Neuron (in vitro differentiated cells): ENCODE data around the gene FAM25G.

Experiments
- H2AFZ ChIP-seq: one replicate; pipeline ENCODE4 v1.6.1; 2013; ENCODE audit warnings: low read depth, mild to moderate bottlenecking, inconsistent platforms, low read length, moderate library complexity
- H3K27me3 ChIP-seq: one replicate; pipeline ENCODE4 v1.6.1; 2013; ENCODE audit warnings: low read length; ENCODE audit not compliant: insufficient read depth
- H3K36me3 ChIP-seq: one replicate; pipeline ENCODE4 v1.6.1; 2013; ENCODE audit warnings: low read length; ENCODE audit not compliant: insufficient read depth
- H3K4me1 ChIP-seq: one replicate; pipeline ENCODE4 v1.6.1; 2013; ENCODE audit warnings: low read length; ENCODE audit not compliant: insufficient read depth
- H3K4me3 ChIP-seq: 2 replicates; pipeline ENCODE4 v1.5.1; 2013; ENCODE audit warnings: mild to moderate bottlenecking, low read length, moderate library complexity
- H3K9me3 ChIP-seq: one replicate; pipeline ENCODE4 v1.6.1; 2013; ENCODE audit warnings: low read length

Gene FAM25G

DNA sequence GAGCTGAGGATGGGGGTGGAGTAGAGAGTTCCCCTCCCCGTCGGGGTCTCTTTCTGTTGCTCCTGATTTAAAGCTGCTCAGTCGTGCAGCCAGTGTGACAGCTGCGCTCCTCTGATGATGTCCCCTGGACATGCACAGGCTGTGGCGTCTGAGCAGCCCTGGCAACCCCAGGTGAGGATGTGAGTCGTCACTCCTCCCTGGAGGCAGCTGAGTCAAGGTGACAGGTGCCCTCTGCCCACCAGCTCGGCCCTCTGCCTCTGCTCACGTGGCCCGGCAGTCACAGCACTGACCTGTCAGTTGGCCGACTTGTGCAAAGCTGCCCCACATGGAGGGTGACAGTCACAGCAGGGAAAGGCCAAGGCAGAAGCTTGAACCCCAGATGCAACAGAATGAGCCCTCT is 41.5 kb downstream of the FAM25G start:
- H3K4me3 ChIP-seq, result no peak overlapping the region
- no peaks in the 10 kb centered on the region for H3K36me3 ChIP-seq
- H3K9me3 ChIP-seq, result no peaks in the 10 kb centered on the region
- H3K27me3 ChIP-seq, result peaks cover 26% of the 10 kb centered on the region
- no peaks in the 10 kb centered on the region for H3K4me1 ChIP-seq
- no peak overlapping the region for H2AFZ ChIP-seq

DNA sequence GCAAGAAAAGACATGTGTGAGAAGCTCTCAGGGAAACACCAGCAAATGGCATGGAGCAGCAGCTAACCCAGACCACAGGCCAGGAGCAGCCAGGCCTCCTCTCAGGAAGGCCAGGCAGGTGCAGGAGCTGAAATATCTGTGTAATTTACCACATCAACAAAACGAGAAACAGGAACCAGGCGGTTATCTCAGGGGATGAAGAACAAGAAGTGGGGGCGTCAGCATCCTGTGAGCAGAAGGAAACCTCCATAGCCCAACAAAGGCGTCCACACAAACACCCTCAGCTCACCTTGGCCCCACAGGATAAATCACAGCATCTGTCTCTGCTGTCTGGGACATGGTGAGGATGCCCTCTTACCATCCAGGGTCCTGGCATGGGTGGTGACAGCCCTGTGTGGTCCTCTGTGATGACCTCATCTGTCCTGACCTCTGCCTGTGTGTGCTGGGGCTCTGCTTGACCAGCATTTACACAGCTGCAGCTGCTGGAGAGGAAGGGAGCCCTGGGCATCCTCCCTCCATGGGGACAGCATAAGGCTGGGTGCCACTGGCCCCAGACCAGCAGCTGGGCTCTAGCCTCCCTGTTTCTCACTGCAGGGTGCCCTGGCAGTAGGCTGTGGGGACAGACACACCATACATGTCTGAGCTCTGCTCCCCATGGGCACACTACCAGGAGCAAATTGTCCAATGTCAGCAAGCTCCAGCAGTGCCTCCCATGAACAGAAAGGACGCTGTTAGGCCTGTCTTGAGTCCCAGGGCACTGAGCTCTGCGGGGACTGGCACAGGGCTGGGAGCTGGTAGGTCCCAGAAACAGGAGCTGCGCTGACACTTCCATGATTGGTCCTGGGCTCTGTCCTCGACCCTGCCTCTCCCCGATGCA is 42.2 kb downstream of the FAM25G start:
- peaks cover 26% of the 10 kb centered on the region for H3K27me3 ChIP-seq
- H3K9me3 ChIP-seq, result no peaks in the 10 kb centered on the region
- no peak overlapping the region for H3K4me3 ChIP-seq
- no peaks in the 10 kb centered on the region for H3K4me1 ChIP-seq
- no peak overlapping the region for H2AFZ ChIP-seq
- no peaks in the 10 kb centered on the region for H3K36me3 ChIP-seq

DNA sequence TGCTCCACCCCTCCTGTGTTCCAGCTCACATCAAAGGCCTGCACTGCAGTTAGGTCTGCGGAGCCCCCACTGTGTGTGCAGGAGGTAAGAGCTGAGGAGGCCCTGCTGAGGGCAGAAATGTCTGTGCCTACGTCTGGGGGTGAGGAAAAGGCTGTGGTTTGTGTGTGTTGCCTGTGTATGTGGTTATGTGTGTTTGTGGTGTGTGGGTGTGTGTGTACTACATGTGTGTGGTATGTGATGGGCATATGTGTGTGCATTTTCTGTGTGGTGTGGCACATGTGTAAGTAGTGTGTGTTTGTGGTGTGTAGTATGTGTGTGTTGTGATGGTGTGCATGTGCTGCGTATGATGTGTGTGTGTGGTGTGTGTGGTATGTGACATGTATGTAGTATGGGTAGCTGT is 43.8 kb downstream of the FAM25G start:
- Histone ChIP-seq H3K9me3 (no peaks in the 10 kb centered on the region), H3K36me3 (no peaks in the 10 kb centered on the region), H2AFZ (no peak overlapping the region), H3K4me3 (no peak overlapping the region), H3K4me1 (no peaks in the 10 kb centered on the region), H3K27me3 (peaks cover 15% of the 10 kb centered on the region)

DNA sequence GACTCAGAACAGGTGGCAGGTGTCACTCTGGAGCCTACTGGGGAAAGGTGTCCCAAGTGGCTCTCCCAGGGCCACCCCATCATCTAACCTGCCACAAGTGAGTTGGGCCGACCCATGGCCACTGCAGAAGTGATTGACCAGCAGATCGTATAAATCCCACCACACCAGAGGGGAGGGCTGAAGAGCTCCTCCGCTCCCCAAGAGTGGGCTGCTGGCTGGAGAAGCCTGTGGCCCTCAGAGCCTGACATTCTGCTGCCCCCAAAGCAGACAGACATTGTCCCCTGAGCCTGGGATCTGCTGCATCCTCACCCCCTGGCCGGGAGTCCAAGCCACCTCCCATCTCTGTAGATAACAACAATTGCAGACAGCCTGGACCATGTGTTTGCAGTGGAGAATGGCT is 44.3 kb downstream of the FAM25G start:
- Histone ChIP-seq H3K9me3 (no peaks in the 10 kb centered on the region), H3K27me3 (peaks cover 10% of the 10 kb centered on the region), H3K4me1 (no peaks in the 10 kb centered on the region), H2AFZ (no peak overlapping the region), H3K4me3 (no peak overlapping the region), H3K36me3 (no peaks in the 10 kb centered on the region)

DNA sequence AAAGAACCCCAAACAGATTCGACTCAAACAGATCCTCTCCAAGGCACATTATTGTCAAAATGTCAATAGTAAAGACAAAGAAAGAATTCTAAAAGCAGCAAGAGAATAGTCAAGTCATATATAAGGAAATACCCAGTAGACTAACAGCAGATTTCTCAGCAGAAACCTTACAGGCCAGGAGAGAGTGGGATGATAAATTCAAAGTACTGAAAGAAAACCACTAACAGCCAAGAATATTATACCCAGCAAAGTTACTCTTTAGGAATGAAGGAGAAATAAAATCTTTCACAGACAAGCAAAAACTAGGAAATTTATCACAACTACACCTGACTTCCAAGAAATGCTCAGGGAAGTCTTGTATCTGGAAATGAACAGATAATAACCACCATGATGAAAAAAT is 45.8 kb downstream of the FAM25G start:
- no peak overlapping the region for H3K4me3 ChIP-seq
- H3K36me3 ChIP-seq, result no peaks in the 10 kb centered on the region
- no peaks in the 10 kb centered on the region for H3K4me1 ChIP-seq
- H2AFZ ChIP-seq, result no peak overlapping the region
- H3K27me3 ChIP-seq, result peaks cover 10% of the 10 kb centered on the region
- H3K9me3 ChIP-seq, result no peaks in the 10 kb centered on the region

DNA sequence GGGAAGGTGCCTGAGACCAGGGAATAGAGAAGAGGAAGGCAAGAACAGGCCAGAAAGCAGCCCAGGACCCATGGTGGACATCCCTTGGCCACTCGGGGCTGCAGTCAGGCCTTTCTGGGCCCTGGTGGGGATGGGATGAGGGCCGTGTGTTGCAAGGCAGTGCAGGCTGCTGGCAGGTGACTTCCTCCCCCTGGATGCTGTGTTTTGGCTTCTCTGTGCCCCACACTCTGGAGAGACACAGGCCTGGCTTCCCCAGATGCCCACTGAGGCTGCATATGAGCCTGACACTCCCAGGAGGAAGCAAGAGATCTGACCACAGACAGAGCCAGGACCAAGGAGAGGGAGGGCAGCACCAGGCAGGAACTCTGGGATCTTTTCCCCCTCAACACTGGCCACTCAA is 47.5 kb downstream of the FAM25G start:
- H2AFZ ChIP-seq, result no peak overlapping the region
- no peaks in the 10 kb centered on the region for H3K36me3 ChIP-seq
- H3K9me3 ChIP-seq, result no peaks in the 10 kb centered on the region
- no peaks in the 10 kb centered on the region for H3K4me1 ChIP-seq
- no peak overlapping the region for H3K4me3 ChIP-seq
- no peaks in the 10 kb centered on the region for H3K27me3 ChIP-seq

DNA sequence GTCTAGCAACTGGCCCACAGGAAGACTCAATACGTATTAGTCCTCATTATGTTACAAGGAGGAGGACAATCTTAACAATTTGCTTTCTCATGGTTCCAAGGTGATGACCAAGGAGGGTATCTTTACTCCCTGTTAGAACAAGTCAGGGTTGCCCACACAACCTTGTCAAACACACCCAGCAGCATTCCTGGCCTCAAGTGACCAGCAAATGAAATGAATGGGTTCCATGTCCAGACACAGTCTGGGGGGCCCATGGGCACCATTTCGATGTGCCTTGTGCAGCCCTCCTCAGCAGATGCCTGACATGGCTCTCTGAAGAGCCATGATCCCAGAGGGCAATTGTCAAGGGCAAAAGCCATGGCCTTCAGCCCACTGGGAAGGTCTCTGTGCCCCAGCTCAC is 48.4 kb downstream of the FAM25G start:
- Histone ChIP-seq H2AFZ (no peak overlapping the region), H3K27me3 (no peaks in the 10 kb centered on the region), H3K4me1 (no peaks in the 10 kb centered on the region), H3K9me3 (no peaks in the 10 kb centered on the region), H3K36me3 (no peaks in the 10 kb centered on the region), H3K4me3 (no peak overlapping the region)

DNA sequence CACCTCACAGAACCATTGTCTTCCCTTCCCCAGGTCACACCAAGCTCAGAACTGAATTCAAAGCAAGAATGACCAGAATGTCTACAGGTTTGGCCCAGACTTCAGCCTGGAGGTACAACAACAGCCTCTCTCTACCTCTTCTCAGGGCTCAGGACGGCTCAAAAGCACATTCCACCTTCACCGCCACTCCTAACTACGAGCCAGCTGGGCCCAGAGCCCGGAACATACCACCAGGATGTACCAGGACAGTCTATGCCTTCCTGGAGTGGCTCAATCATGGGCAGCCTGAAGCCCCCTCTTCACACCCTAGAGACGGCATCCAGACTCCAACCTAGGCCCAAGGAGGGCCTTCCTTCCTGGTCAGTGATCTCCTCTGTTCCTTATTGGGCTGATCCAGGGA is 49.1 kb downstream of the FAM25G start:
- H3K4me3 ChIP-seq, result no peak overlapping the region
- no peaks in the 10 kb centered on the region for H3K36me3 ChIP-seq
- no peak overlapping the region for H2AFZ ChIP-seq

DNA sequence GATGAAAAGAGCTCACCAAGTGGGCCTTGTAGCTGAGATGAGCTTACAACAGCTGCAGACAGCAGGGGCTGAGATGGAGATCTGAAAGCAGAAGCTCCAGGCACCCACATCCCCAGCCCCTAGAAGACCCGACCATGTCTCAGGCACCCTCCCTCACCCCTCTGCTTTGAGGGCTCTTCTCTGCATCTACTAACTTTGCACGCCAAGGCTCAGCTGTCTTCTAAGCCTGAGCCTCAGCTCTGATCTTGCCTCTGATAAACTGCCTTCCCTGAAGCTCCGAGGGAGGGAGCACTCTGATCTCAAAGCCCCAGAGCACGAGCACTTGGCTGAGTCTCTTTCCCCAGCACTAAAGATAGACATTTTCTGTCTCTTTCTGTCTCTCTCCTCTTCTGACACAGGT is 49.6 kb downstream of the FAM25G start:
- no peaks in the 10 kb centered on the region for H3K9me3 ChIP-seq
- no peak overlapping the region for H2AFZ ChIP-seq
- no peaks in the 10 kb centered on the region for H3K27me3 ChIP-seq
- no peaks in the 10 kb centered on the region for H3K36me3 ChIP-seq
- H3K4me3 ChIP-seq, result no peak overlapping the region
- no peaks in the 10 kb centered on the region for H3K4me1 ChIP-seq

More for the DNA sequence above, 49.1 kb downstream of the FAM25G start:
- H3K4me1 ChIP-seq, result no peaks in the 10 kb centered on the region
- no peaks in the 10 kb centered on the region for H3K27me3 ChIP-seq
- no peaks in the 10 kb centered on the region for H3K9me3 ChIP-seq

DNA sequence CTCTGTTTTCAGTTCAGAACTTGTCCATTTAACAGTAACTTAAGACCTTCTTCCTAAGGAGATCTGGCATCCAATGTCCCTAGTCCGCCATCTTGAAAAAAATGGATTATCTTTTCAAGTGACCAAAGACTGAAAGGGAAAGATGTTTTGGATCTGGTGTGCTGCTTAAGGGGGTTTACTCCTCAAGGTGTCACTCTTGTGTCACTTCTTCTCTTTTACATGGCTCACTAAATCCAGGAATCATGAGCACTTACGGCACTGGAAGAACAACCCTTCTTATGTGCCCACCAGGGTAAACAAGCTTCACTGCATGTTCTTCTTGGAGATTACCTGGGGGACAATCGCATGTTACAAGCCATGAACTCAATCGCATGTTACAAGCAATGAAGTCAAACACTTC is 51.3 kb downstream of the FAM25G start:
- Histone ChIP-seq H3K4me1 (no peaks in the 10 kb centered on the region), H3K4me3 (no peak overlapping the region), H3K9me3 (no peaks in the 10 kb centered on the region), H3K27me3 (no peaks in the 10 kb centered on the region), H2AFZ (no peak overlapping the region), H3K36me3 (no peaks in the 10 kb centered on the region)

DNA sequence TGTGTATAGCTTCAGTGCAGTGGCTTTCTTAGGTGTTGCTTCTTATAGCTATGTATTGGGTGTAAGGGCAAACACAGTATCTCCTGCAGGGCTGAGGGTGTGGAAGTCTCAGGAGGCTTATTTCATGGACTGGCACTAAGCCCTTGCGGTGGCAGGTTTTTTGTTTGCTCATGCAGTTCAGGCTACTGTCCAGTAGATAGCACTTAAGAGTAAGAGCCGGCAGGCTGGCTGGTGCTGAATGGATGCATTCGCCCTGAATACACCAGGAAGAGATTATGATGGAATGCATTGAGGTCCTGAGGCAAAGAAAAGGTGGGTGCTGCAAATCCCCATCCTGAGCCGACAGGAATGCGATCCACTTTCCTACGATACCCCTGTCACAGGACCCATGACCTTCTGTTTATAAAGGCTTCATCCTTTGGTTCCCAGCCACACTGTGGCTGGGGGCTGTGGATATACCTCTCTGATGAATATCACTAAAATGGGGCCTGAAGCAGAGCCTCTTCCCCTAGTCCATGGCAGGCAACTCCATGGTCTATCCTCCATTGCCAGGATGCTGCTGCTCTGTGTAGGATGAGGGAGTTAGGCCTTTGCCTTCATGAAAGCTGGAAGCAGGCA is 52.5 kb downstream of the FAM25G start:
- H3K4me3 ChIP-seq, result no peak overlapping the region
- no peaks in the 10 kb centered on the region for H3K9me3 ChIP-seq
- H3K4me1 ChIP-seq, result no peaks in the 10 kb centered on the region
- no peaks in the 10 kb centered on the region for H3K36me3 ChIP-seq
- H2AFZ ChIP-seq, result no peak overlapping the region
- H3K27me3 ChIP-seq, result no peaks in the 10 kb centered on the region
